NK-92 (cell line): ENCODE results near the gene C19orf53.
"Not testable (repeated sequence)": the region's sequence is repeated elsewhere in the genome, so short reads cannot be mapped to it uniquely, and the experiment has no call there.

Experiments
- DNase-seq: peaks from one replicate; lab custom pipeline; 2025; ENCODE audit not compliant: unreplicated experiment; lab: John Stamatoyannopoulos, UW

The C19orf53 gene

DNA sequence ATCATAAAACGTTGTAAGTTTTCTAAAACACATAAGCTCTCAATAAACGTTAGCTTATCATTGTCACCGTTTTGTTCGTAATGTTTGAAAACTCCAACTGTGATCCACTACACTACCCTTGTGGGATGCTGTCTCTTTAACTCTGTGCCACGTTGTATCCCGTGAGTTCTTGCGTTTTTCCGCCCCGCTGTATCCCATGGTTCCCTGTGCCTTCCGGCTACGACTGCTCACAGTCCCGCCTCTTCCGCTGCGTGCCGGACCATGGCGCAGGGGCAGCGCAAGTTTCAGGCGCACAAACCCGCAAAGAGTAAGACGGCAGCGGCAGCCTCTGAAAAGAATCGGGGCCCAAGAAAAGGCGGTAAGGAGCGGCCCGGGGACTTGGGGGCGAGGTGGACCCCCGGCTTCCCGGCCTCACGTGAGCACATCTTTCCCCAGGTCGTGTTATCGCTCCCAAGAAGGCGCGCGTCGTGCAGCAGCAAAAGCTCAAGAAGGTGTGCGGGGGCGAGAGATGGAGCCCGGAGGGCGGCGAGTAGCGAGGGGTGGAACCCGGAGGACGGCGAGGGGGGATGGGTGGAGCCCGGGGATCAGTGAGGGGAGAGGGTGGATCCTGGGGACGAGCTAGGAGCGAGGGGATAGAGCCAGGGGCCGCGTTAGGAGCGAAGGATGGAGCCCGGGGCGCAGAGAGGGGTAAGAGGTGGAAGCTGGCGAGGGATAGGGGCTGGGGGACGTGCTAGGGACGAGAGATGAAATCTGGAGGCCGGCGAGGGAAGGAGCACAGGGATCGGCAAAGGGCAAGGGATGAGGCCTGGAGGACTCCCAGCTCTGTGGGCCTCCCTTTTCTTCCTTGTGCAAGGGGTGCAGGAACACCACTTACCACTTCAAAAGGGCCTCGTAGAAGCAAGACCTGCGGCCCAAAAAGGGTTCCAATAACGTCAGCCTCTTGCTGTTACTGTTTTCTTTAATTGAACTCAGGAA is at the start of gene C19orf53:
Gene C19orf53, plus strand, starts transcription at position 240 of the 975 bp plus-strand sequence. Its CDS starts 22 bp downstream, at position 262.
- DNase-seq, result peak; percentile 46

- no peak for DNase-seq
Observed at GRCh38 chr19:13726323-13726722, 47.9 kb upstream of the C19orf53 start.

GRCh38 chr19:13727798-13728197 is 46.5 kb upstream of the C19orf53 start:
- no peak for DNase-seq

GRCh38 chr19:13729859-13730258 is 44.4 kb upstream of the C19orf53 start:
- DNase-seq, result no peak

GRCh38 chr19:13731147-13731964 is 42.9 kb upstream of the C19orf53 start:
- DNase-seq, result peak; percentile 62

GRCh38 chr19:13732337-13732736 is 41.9 kb upstream of the C19orf53 start:
- no peak for DNase-seq

GRCh38 chr19:13734751-13735150 is 39.5 kb upstream of the C19orf53 start:
- DNase-seq, result no peak

DNA sequence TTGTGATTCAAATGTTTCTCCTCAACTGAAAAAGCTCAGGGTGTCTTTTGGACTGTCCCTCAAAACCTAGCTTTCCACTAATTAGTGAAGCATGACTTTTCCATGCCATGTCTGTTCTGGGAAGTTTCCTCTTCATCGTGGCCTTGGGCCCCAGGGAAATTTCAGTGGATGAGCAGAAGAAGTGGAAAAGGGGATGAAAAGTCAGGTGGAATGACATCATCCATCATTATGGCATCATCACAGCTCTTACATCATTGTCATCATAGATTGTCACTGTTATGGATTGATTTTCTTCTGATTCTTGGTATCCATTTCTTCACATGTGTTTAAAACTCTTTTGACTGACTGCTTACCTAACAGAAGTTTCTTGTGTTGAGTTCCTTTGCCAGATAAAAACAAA is 36.2 kb upstream of the C19orf53 start:
- no peak for DNase-seq

DNA sequence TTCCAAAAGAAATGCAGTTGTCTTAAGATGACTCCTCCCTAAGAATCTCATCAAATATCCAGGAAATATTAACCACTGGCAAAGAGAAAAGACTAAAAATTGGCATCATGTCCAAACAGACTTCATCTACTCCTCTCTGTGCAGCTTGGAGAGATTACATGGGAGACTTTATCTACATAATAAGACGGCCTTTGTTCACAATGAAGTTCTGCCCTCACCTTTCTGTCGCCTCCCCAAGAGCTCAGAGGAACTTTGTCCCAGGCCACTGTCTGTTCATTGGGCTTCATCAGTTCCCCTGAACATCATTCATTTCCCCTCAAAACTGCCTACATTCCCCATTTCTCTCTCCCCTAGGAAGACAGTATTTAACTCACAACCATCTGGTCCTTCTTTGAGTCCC is 32.4 kb upstream of the C19orf53 start:
- no peak for DNase-seq

DNA sequence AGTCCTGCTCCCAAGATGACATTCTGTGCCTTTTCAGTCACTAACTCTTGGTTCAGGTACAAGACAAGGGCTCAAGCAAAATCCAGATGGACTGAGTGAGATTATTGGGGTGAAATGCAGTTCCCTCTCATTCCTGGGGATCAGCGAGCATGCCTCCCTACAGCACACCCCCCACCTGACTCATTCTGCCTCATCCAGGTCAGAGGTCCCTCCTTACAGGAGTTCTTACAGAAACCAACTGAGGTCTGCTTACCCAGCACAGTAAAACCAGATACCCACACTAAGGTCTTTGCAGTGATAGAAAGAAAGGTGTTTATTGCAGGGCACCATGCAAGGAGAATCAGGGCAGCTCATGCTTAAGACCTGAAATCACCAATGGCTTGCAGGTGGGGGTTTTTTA is 31.5 kb upstream of the C19orf53 start:
- DNase-seq, result no peak

DNA sequence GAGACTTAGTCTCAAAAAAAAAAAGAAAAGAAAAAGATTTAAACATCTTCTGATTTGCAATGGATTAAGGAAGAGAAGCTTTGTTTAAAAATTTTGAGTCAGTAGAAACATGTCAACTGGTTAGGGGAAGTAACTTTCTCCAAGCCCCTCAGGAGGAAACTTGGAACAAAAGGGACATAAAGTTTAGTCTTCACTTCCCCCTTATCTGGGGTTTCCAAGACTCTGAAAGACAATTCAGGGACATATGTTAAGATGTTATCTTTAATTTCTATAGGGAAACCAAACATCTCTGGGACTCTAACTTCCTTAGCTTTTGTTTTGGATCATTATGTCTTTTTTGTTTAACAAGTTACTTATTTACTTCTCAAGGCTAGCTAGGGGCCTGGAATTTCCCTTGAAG is 30.1 kb upstream of the C19orf53 start:
- DNase-seq, result no peak

- DNase-seq, result no peak
Observed at GRCh38 chr19:13747098-13747453, 27.2 kb upstream of the C19orf53 start.

DNA sequence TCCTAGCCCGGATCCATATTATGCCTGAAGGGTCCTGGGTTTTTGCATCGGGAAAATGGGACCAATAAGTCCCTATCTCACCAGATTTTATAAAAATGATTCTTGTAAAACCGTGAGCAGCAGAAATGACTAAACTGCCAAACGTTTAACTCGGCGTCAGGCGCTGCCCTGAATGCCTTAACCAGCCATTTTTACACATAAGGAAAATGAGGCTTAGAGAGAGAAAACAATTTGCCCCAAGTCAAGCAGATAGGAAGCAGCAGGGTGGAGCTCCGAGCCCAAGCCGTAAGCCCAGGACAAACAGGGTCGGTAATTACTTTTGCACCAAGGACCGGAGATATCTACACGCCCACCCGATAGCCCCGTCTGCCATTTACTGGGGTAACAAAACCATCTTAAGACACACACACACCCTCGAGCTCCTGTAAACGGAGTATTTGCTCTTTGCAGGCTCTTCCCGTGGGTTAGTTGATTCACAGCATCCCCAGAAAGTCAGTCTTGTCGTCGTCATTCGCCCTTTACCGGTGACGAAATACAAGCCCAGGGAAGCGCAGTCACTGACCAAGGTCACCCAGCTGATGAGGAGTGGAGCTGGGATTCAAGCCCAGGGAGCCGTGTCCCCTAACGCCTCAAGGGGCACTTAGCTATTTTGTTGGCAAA is 26.0 kb upstream of the C19orf53 start:
- DNase-seq, result no peak

- no peak for DNase-seq
Observed at GRCh38 chr19:13751436-13751835, 22.8 kb upstream of the C19orf53 start.

GRCh38 chr19:13753622-13754021 is 20.6 kb upstream of the C19orf53 start:
- not testable (repeated sequence) for DNase-seq

- no peak for DNase-seq
Observed at GRCh38 chr19:13756210-13756609, 18.0 kb upstream of the C19orf53 start.

DNA sequence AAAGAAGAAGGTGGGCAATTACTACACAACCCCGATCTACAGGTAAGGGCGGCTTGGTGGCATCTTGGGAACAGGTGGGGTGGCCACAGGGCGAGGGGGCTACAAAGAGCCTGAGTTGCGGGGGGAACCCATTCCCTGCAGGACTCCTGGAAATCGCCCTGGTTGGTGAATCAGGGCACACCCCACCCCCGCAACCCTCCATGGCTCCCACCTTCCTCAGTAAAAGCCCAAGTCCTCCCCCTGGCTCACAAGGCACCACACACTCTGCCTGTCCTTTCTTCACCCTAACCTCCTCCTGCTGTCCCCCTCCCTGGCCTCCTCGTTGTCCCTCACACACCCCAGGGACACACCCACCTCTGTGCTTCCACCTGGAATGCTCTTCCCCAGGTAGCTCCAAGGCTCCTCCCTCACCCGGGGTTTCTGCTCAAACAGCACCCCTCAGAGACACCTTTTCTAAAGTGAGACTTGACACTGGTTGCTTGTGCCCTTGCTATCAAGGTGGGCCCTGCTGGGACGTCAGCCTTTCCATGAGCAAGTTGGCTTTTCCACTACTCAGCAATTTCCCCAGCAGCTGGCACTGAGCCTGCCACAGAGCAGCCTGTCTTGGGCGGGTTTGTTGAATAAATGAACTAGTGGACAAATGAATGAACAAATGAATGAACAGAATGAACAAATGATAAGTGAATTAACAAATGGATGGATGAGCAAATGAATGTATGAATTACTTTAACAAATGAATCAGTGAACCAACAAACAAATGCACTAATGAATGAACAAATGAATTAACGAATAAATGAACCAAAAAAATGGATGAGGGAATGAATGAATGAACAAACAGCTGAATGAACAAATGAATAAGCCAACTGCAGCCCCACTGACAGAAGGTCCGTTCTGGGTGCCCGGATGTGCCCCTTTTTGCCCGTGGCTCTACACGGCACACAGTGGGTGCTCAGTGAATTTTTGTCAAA is 16.2 kb upstream of the C19orf53 start:
- no peak for DNase-seq

GRCh38 chr19:13758795-13759194 is 15.5 kb upstream of the C19orf53 start:
- DNase-seq, result no peak

DNA sequence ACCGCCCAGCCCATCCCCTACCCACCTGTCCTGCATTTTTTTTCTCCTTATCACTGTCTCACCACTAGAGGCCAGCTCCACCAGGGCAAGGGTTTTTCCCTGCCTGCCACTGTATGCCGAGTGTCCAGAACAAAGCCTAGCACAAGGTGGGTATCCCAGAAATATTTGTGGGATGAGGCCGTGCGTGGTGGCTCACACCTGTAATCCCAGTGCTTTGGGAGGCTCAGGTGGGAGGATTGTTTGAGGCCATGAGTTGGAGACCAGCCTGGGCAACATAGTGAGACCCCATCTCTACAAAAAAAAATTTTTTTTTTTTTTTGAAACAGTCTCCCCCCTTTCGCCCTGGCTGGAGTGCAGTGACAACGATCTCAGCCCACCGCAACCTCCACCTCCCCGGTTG is 12.8 kb upstream of the C19orf53 start:
- DNase-seq, result no peak

GRCh38 chr19:13762635-13763235 is 11.5 kb upstream of the C19orf53 start:
- no peak for DNase-seq
